C4-2B (cell line): ENCODE results near the gene NELFA.

ENCODE experiments used
- CTCF ChIP-seq: fragments of 450-650 bp; conservative IDR thresholded peaks from 2 replicates; pipeline ENCODE4 v1.5.1; 2017; ENCODE audit warnings: mild to moderate bottlenecking
- ZFX ChIP-seq: fragments of 450-650 bp; IDR thresholded peaks from 2 replicates; pipeline ENCODE4 v1.6.1; 2017

- TF ChIP-seq CTCF: no peak
- no peak for TF ChIP-seq ZFX
Observed at GRCh38 chr4:1989533-1990347, 19.0 kb downstream of the NELFA start.
